ENCODE results near the gene IGFLR1. TPM values are rescaled to one million over a fixed set of nuclear protein-coding genes. Genes with fewer than 3 reads are reported as not detected.

The IGFLR1 gene
- total and polyA plus RNA-seq, 2 donors (not counting 3 experiments of a cell fraction or from before 2014, with no cell fraction given), result 2.6 to 7.6 TPM

GRCh38 chr19:35738887-35739229, 3.4 kb downstream of the IGFLR1 start:
- DNase-seq (ENCODE audit: low read depth, low spot score) (no peak), FAIRE-seq (no peak)
- H3K27ac ChIP-seq (ENCODE audit: insufficient read depth, low read depth, low read length), result no peak overlapping the region
- BruUV-seq (replicated peaks), result no TSS peak
- POLR2A ChIA-PET, result no interaction called here
- dilution Hi-C loops (cut with MboI; ENCODE audit: extremely low pct_ligation_motif_present, low sequenced_read_pairs) (no loop called here), intact Hi-C loops (cut with micrococcal nuclease) (no loop called here)
- no peak overlapping the region for H2AFZ ChIP-seq (ENCODE audit: low read depth, low read length)
- H3K9me1 ChIP-seq (replicated peaks; ENCODE audit: control insufficient read depth, extremely low read depth, insufficient read depth, low read length), result no peaks in the 10 kb centered on the region
- no peak overlapping the region for H3K9ac ChIP-seq (replicated peaks; ENCODE audit: extremely low read depth, insufficient read depth, low read length)
- H3K4me2 ChIP-seq (ENCODE audit: insufficient read depth, low read length), result no peak overlapping the region
- H3K79me2 ChIP-seq (ENCODE audit: control insufficient read depth, insufficient read depth, low read length), result no peaks in the 10 kb centered on the region
- H3K4me3 ChIP-seq (replicated peaks in 1 of 3; ENCODE audit: insufficient read depth in 1 of 3, low read depth in 1 of 3, low read length in 3 of 3), result no peak overlapping the region
- H3K36me3 ChIP-seq (ENCODE audit: control insufficient read depth in 2 of 2, extremely low read depth in 1 of 2, insufficient read depth in 2 of 2, low read length in 2 of 2), result peaks cover 7 to 38% of the 10 kb centered on the region in 2 experiments
- CTCF ChIA-PET, result no interaction called here
- H3K27me3 ChIP-seq (ENCODE audit: control insufficient read depth in 2 of 2, insufficient read depth in 2 of 2, low read length in 2 of 2), result no peaks in the 10 kb centered on the region
- H4K20me1 ChIP-seq (replicated peaks; ENCODE audit: control insufficient read depth, extremely low read depth, insufficient read depth, low read length), result no peaks in the 10 kb centered on the region
- TF ChIP-seq MAX (IDR thresholded peaks at IDR 0.05; ENCODE audit: insufficient read depth, insufficient read length) (no peak), JUN (IDR thresholded peaks at IDR 0.05; ENCODE audit: borderline replicate concordance, insufficient read depth, insufficient read length, low read depth) (no peak), POLR2AphosphoS5 (IDR thresholded peaks at IDR 0.05; ENCODE audit: insufficient read depth, low read depth, low read length) (no peak), EZH2 (IDR thresholded peaks at IDR 0.05; ENCODE audit: borderline replicate concordance, low read depth, low read length, severe bottlenecking) (no peak), POLR2A (IDR thresholded peaks at IDR 0.05; ENCODE audit: low read depth, low read length) (no peak), GATA2 (IDR thresholded peaks at IDR 0.05; ENCODE audit: insufficient read depth, insufficient read length, low read depth, low read length) (no peak), MYC (IDR thresholded peaks at IDR 0.05; ENCODE audit: low read depth, low read length) (no peak), CTCF (IDR thresholded peaks at IDR 0.05; ENCODE audit: extremely low read depth in 1 of 2, insufficient read depth in 1 of 2, low read depth in 1 of 2, low read length in 2 of 2) (no peak)
- peaks cover 11% of the 10 kb centered on the region for H3K4me1 ChIP-seq (ENCODE audit: control insufficient read depth, extremely low read depth, insufficient read depth, low read length)
- H3K9me3 ChIP-seq (replicated peaks; ENCODE audit: control insufficient read depth, insufficient read depth, low read length), result no peaks in the 10 kb centered on the region
